HG03280 (cell line): Measurements from ENCODE around the gene CATSPERE.
A peak's percentile ranks its signal among the peaks of the same experiment; 100 is the strongest.
"Not testable (repeated sequence)": the region's sequence is repeated elsewhere in the genome, so short reads cannot be mapped to it uniquely, and the experiment has no call there.

Source experiments
- ATAC-seq: cut with Tn5 transposase; IDR thresholded peaks from one replicate; pipeline ENCODE4 v1.9.1; 2021; ENCODE audit warnings: mild to moderate bottlenecking, moderate library complexity; ENCODE audit not compliant: unreplicated experiment

CATSPERE gene

GRCh38 chr1:244659694-244660093 lies 198.6 kb downstream of the CATSPERE start:
- ATAC-seq = no peak

- ATAC-seq = no peak
Measured at GRCh38 chr1:244660595-244660994, 199.5 kb downstream of the CATSPERE start.

- ATAC-seq = not testable (repeated sequence)
Measured at GRCh38 chr1:244661569-244662312, 200.7 kb downstream of the CATSPERE start.

- ATAC-seq = no peak
Measured at GRCh38 chr1:244662599-244662998, 201.5 kb downstream of the CATSPERE start.

- ATAC-seq = no peak
Measured at GRCh38 chr1:244664353-244664752, 203.3 kb downstream of the CATSPERE start.

- peak; percentile 83 for ATAC-seq
Measured at GRCh38 chr1:244665771-244666217, 204.7 kb downstream of the CATSPERE start.

- not testable (repeated sequence) for ATAC-seq
Measured at GRCh38 chr1:244666672-244667418, 205.8 kb downstream of the CATSPERE start.

GRCh38 chr1:244667797-244668196 lies 206.7 kb downstream of the CATSPERE start:
- ATAC-seq = no peak

- no peak for ATAC-seq
Measured at GRCh38 chr1:244672946-244673682, 212.0 kb downstream of the CATSPERE start.

- ATAC-seq = no peak
Measured at GRCh38 chr1:244674446-244674845, 213.4 kb downstream of the CATSPERE start.

GRCh38 chr1:244675167-244675566 lies 214.1 kb downstream of the CATSPERE start:
- ATAC-seq = no peak

GRCh38 chr1:244678697-244679096 lies 217.6 kb downstream of the CATSPERE start:
- no peak for ATAC-seq

- ATAC-seq = no peak
Measured at GRCh38 chr1:244680667-244681066, 219.6 kb downstream of the CATSPERE start.

- ATAC-seq = not testable (repeated sequence)
Measured at GRCh38 chr1:244682087-244682486, 221.0 kb downstream of the CATSPERE start.
